Placental epithelial cell (primary cell): ENCODE results near the gene ERAP2. TPM values are rescaled to one million over a fixed set of nuclear protein-coding genes. Genes with fewer than 3 reads are reported as not detected.

Experiments used
- small RNA-seq: library from RNA; depleted of rRNA; stranded (forward); fragments of <200 nt; gene quantifications from one replicate; pipeline ENCODE3, GENCODE V24; 2012
- total RNA-seq: library from RNA; depleted of rRNA; stranded (reverse); fragments of >200 nt; gene quantifications from 2 replicates; pipeline ENCODE4 v1.2.3, GENCODE V29; 2012

The ERAP2 gene
- 7.1 and 13.6 TPM in 2 replicates for total RNA-seq

GRCh38 chr5:96876292-96876850, at the start of gene ERAP2:
Gene ERAP2 (plus strand): TSS chr5:96876500. CDS start chr5:96879686, 3,186 bp downstream.

DNA sequence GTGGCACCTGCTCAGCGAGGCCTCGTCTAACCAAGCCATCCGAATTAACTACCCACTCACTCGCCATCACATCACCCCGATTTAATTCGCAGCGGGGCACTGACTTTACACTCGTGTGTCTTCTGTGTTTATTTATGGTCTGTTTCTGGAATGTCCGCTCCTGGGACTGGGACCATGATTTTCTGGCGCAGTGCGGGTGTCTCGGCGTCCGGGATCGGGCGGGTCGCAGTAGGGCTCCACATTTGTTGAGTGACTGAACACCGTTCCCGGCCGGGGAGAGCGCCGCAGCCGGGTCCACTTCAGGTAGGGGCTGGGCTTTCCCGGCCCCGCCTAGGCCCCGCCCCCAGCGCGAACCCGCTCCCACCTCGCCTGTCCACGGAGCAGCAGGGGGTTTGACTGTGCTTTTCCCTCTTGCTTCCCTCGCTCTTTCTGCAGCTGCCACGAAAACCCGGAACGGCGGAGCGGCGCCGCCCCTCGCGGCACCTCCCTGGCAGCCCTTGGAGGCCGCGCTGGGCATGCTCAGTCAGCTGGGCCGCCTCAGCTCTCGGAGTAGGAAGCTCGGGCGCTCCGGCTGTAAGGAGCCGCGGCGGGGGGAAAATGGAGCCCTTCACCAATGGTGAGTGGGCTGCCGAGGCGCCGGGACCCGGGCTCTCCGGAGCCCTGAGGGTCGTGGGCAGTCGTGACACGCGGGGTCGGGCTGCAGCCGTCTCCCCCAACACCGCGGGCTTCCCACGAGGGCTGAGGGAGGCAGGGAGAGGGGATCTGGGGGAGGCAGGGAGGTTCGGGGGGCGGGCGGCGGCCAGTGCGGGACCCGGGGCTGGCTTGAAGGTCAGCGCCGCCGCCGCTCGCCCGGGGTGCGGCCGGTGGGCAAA, 59.5 kb downstream of the ERAP2 start, which contains the start of gene LNPEP:
LNPEP (plus strand) TSS at position 522 of the 872 bp plus-strand sequence; CDS start at position 598, 76 bp downstream.

Small RNA genes lying within 50 kb of the gene (small RNA-seq; reads per million reads assigned to genes)
- not detected for gene RF00019

Other genes starting within 250 kb of the ERAP2 start
- 433 and 471 TPM in 2 replicates for gene CAST, start 214.1 kb upstream of the ERAP2 start, total RNA-seq
- gene ERAP1, start 68.6 kb upstream of the ERAP2 start, total RNA-seq: 19.6 and 20.1 TPM in 2 replicates
- 40.0 and 71.5 TPM in 2 replicates for gene LNPEP, start 59.6 kb downstream of the ERAP2 start, total RNA-seq